ENCODE measurements around the gene SPEM3.
"Not testable (repeated sequence)": the region's sequence is repeated elsewhere in the genome, so short reads cannot be mapped to it uniquely, and the experiment has no call there.

SPEM3 gene

GRCh38 chr17:7480089-7480384, 51.4 kb downstream of the SPEM3 start:
- Histone ChIP-seq H3K4me1 (peaks cover 64% of the 10 kb centered on the region), H3K9me3 (no peaks in the 10 kb centered on the region), H3K27ac (peak overlapping the region; percentile 98), H3K4me2 (peak overlapping the region; percentile 80), H3K4me3 (peak overlapping the region; percentile 96), H3K36me3 (peaks cover 17% of the 10 kb centered on the region; the same call in 1 of the 2 replicates), H3K27me3 (no peaks in the 10 kb centered on the region), H3K9ac (peak overlapping the region; percentile 95), H4K20me1 (peaks cover 41% of the 10 kb centered on the region)
- no peak for TF ChIP-seq Cebpa-rat (IDR thresholded peaks at IDR 0.05)

GRCh38 chr17:7481275-7481674, 52.6 kb downstream of the SPEM3 start, which contains the start of gene SLC35G6:
Gene SLC35G6 (plus strand): TSS chr17:7481446. CDS start chr17:7481517, 71 bp downstream.
- Histone ChIP-seq H3K4me1 (peaks cover 66% of the 10 kb centered on the region), H3K9ac (peak within 1 kb of the TSS; percentile 99), H3K4me2 (peak within 1 kb of the TSS; percentile 80), H3K27ac (peak within 1 kb of the TSS; percentile 100), H4K20me1 (peaks cover 41% of the 10 kb centered on the region), H3K4me3 (peak within 1 kb of the TSS; percentile 96)
- not testable (repeated sequence) for H3K27me3 ChIP-seq, H3K9me3 ChIP-seq, H3K36me3 ChIP-seq

DNA sequence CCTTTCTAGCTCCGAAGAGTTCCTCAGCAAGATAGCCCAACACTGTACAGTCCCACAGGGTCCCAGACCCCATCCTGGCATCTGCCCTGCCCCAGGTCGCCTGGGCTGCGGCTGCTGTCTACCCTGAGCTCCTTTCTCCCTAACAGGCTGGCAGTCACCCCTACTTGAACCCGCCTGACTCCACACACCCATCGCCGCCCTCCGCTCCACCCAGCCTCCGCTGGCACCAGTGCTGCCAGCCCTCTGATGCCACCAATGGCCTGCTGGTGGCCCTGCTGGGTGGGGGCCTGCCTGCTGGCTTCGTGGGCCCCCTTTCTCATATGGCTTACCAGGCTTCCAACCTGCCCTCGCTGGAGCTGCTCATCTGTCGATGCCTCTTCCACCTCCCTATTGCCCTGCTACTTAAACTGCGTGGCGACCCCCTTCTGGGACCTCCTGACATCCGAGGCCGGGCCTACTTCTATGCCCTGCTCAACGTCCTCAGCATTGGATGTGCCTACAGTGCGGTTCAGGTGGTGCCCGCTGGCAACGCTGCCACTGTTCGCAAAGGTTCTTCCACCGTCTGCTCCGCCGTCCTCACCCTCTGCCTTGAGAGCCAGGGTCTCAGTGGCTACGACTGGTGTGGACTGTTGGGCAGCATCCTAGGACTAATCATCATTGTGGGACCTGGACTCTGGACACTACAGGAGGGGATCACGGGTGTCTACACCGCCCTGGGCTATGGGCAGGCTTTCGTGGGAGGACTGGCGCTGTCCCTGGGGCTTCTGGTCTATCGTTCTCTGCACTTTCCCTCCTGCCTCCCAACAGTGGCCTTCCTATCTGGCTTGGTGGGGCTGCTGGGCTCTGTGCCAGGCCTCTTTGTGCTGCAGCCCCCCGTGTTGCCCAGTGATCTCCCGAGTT, 53.4 kb downstream of the SPEM3 start:
- peak overlapping the region; percentile 100 for H3K27ac ChIP-seq
- H3K9ac ChIP-seq, result peak overlapping the region; percentile 99
- peaks cover 41% of the 10 kb centered on the region for H4K20me1 ChIP-seq
- H3K9me3 ChIP-seq, H3K27me3 ChIP-seq, H3K36me3 ChIP-seq: not testable (repeated sequence)
- peak overlapping the region; percentile 80 for H3K4me2 ChIP-seq
- peak overlapping the region; percentile 72 for H3K4me3 ChIP-seq
- peaks cover 66% of the 10 kb centered on the region for H3K4me1 ChIP-seq
